Liver (tissue), 3 donors: ENCODE measurements around the gene CYP39A1.

Experiments used
- FOXA1 ChIP-seq: IDR thresholded peaks from 2 replicates; pipeline ENCODE4 v1.6.1; 2016; ENCODE audit warnings: antibody characterized with exemption
- GABPA ChIP-seq, 2 donors: IDR thresholded peaks in 1 of 2; conservative IDR thresholded peaks in 1 of 2; 2 replicates each; pipeline ENCODE4 v1.6.1; 2016; ENCODE audit warnings: antibody characterized with exemption in 2 of 2, mild to moderate bottlenecking in 1 of 2, moderate library complexity in 1 of 2
- RXRA ChIP-seq, 2 donors: IDR thresholded peaks; 2 replicates each; pipeline ENCODE4 v1.6.1; 2017 to 2018; ENCODE audit warnings: antibody characterized with exemption in 2 of 2, mild to moderate bottlenecking in 1 of 2
- TAF1 ChIP-seq: conservative IDR thresholded peaks from 2 replicates; pipeline ENCODE4 v1.6.1; 2016; ENCODE audit warnings: antibody characterized with exemption, mild to moderate bottlenecking
- TF ChIP-seq, protein P1 (sequence below): fragments of 150-350 bp; IDR thresholded peaks from 2 replicates; pipeline ENCODE4 v1.5.1; 2017; ENCODE audit warnings: improper control_type of control experiment, low read depth, low read length; ENCODE audit not compliant: missing input control
- TF ChIP-seq, protein P2 (sequence below): IDR thresholded peaks from 2 replicates; pipeline ENCODE4 v1.6.1; 2016; ENCODE audit warnings: antibody characterized with exemption
- donor health status: healthy.
- donor health status: healthy.

DNA sequence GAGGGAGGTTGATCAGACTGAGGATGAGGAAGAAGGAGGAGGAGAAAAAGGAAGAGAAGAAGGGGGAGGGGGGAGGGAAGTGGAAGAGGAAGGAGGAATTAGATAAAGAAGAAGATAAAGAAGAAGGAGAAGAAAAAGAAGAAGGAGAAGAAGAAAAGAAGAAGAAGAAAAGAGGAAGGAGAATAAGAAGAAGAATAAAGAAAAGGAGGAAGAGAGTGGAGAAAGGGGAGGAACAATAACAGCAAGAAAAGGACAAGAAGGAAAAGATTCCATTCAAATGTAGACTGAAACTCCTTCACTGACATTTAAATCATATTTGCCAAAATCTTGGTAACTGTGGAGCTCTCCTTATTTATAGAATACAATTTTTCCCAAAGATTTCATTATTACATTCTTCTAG is 127.0 kb downstream of the CYP39A1 start:
- TF ChIP-seq, protein P1, sequence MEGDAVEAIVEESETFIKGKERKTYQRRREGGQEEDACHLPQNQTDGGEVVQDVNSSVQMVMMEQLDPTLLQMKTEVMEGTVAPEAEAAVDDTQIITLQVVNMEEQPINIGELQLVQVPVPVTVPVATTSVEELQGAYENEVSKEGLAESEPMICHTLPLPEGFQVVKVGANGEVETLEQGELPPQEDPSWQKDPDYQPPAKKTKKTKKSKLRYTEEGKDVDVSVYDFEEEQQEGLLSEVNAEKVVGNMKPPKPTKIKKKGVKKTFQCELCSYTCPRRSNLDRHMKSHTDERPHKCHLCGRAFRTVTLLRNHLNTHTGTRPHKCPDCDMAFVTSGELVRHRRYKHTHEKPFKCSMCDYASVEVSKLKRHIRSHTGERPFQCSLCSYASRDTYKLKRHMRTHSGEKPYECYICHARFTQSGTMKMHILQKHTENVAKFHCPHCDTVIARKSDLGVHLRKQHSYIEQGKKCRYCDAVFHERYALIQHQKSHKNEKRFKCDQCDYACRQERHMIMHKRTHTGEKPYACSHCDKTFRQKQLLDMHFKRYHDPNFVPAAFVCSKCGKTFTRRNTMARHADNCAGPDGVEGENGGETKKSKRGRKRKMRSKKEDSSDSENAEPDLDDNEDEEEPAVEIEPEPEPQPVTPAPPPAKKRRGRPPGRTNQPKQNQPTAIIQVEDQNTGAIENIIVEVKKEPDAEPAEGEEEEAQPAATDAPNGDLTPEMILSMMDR, result no peak
- TF ChIP-seq FOXA1 (no peak), GABPA (IDR thresholded peaks at IDR 0.05 in 1 of 2, conservative IDR thresholded peaks at IDR 0.05 in 1 of 2) (no peak), TAF1 (no peak), RXRA (IDR thresholded peaks at IDR 0.05) (no peak)
- TF ChIP-seq, protein P2, sequence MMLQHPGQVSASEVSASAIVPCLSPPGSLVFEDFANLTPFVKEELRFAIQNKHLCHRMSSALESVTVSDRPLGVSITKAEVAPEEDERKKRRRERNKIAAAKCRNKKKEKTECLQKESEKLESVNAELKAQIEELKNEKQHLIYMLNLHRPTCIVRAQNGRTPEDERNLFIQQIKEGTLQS, result no peak
